HepG2 (cell line): ENCODE measurements around the gene DPH2. TPM values are rescaled to one million over a fixed set of nuclear protein-coding genes. Genes with fewer than 3 reads are reported as not detected.

Experiments used
- ATAC-seq: fragments of 200-7000 bp; cut with Tn5 transposase; 3 replicates; pipeline ENCODE4 v1.9.1; 2020; ENCODE audit warnings: mild to moderate bottlenecking, moderate library complexity
- BruUV-seq: library from RNA; stranded (reverse); fragments of 400-500 nt; replicated peaks from 2 replicates; lab custom pipeline; 2021; lab: Mats Ljungman, UMichigan
- CTCF ChIA-PET: fragments of 300-600 bp; formaldehyde crosslinking; extraction: SDS; loops from one replicate; lab custom pipeline; 2021; ENCODE audit warnings: low total read pairs, inconsistent platforms, low intra/inter-chr PET ratio; lab: Yijun Ruan, JAX
- POLR2A ChIA-PET: fragments of 350-600 bp; sonication (Branson Sonifier 250); formaldehyde crosslinking; loops from one replicate; lab custom pipeline; 2020; ENCODE audit warnings: antibody characterized with exemption, inconsistent platforms; lab: Yijun Ruan, JAX
- DNase-seq: peaks from one replicate; pipeline ENCODE4 v3.0.0-alpha.2; 2015; ENCODE audit warnings: low spot score
- FAIRE-seq: peaks from 3 replicates; lab custom pipeline; 2011; peaks lifted over from hg19 to GRCh38; lab: Jason Lieb, UNC
- H2AFZ ChIP-seq: one replicate; pipeline ENCODE4 v1.6.1; 2011; ENCODE audit warnings: low read length, inconsistent platforms
- H3K27ac ChIP-seq: fragments of 300-600 bp; 3 replicates; pipeline ENCODE4 v1.8.0; 2011; ENCODE audit warnings: mixed run types, mild to moderate bottlenecking, mixed read lengths, low read length, inconsistent platforms; ENCODE audit not compliant: insufficient read depth; ENCODE audit errors: extremely low read length
- H3K27me3 ChIP-seq, 2 experiments: fragments of 200-600 bp in 1 of 2; 2 replicates in 1 of 2; 3 replicates in 1 of 2; pipeline versions ENCODE4 v1.6.0 to v1.8.0; 2011; ENCODE audit warnings: low read length in 2 of 2, mild to moderate bottlenecking in 2 of 2, moderate library complexity in 2 of 2, inconsistent platforms in 1 of 2; ENCODE audit not compliant: insufficient read depth in 2 of 2, control insufficient read depth in 1 of 2
- H3K36me3 ChIP-seq, 2 experiments: fragments of 200-600 bp in 1 of 2; replicated peaks in 1 of 2; 2 replicates in 1 of 2; 3 replicates in 1 of 2; pipeline versions ENCODE4 v1.5.1 to v1.8.0; 2011; ENCODE audit warnings: low read length in 2 of 2, inconsistent platforms in 1 of 2; ENCODE audit not compliant: insufficient read depth in 2 of 2, control insufficient read depth in 1 of 2
- H3K4me1 ChIP-seq: 2 replicates; pipeline ENCODE4 v1.5.1; 2012; ENCODE audit warnings: low read length, inconsistent platforms; ENCODE audit not compliant: insufficient read depth
- H3K4me2 ChIP-seq: 2 replicates; pipeline ENCODE4 v1.6.0; 2011; ENCODE audit warnings: low read depth, low read length, inconsistent platforms
- H3K4me3 ChIP-seq, 3 experiments: fragments of 200-600 bp in 1 of 3; sonication (generic), shearing (Covaris generic) in 1 of 3; replicated peaks in 1 of 3; 2 replicates each; pipeline ENCODE4 v1.5.1; 2011 to 2016; ENCODE audit warnings: low read length in 3 of 3, inconsistent platforms in 2 of 3, low read depth in 2 of 3, mild to moderate bottlenecking in 2 of 3, control low read depth in 1 of 3, mixed read lengths in 1 of 3; ENCODE audit not compliant: insufficient read depth in 1 of 3
- H3K79me2 ChIP-seq: one replicate; pipeline ENCODE4 v1.6.1; 2011; ENCODE audit warnings: low read length, inconsistent platforms; ENCODE audit not compliant: insufficient read depth
- H3K9ac ChIP-seq: 2 replicates; pipeline ENCODE4 v1.6.0; 2011; ENCODE audit warnings: mild to moderate bottlenecking, low read depth, low read length, inconsistent platforms; ENCODE audit not compliant: insufficient read depth
- H3K9me3 ChIP-seq: 2 replicates; pipeline ENCODE4 v1.5.1; 2012; ENCODE audit warnings: mild to moderate bottlenecking, low read length
- H4K20me1 ChIP-seq: 2 replicates; pipeline ENCODE4 v1.6.0; 2011; ENCODE audit warnings: inconsistent platforms, mild to moderate bottlenecking, low read length, moderate library complexity; ENCODE audit not compliant: insufficient read depth
- CREM ChIP-seq, 2 experiments: sonication (generic) in 1 of 2; formaldehyde crosslinking in 1 of 2; IDR thresholded peaks; 2 replicates each; pipeline versions ENCODE4 v1.4.0 to v1.6.1; 2016 to 2020; ENCODE audit warnings: antibody characterized with exemption in 1 of 2, mild to moderate bottlenecking in 1 of 2, missing genetic modification reagents in 1 of 2
- HMGA1 ChIP-seq: sonication (generic); formaldehyde crosslinking; conservative IDR thresholded peaks from 2 replicates; pipeline ENCODE4 v1.4.0; 2020; ENCODE audit warnings: missing genetic modification reagents
- HNRNPL ChIP-seq: fragments of 200-400 bp; formaldehyde crosslinking; IDR thresholded peaks from 2 replicates; pipeline ENCODE4 v1.6.1; 2017; ENCODE audit warnings: mild to moderate bottlenecking, low read depth, low read length
- MBNL3 ChIP-seq: fragments of 250-450 bp; sonication (Bioruptor Pico); conservative IDR thresholded peaks from 2 replicates; pipeline ENCODE4 v1.8.0; 2022; ENCODE audit warnings: mild to moderate bottlenecking, inconsistent platforms
- NFE2L1 ChIP-seq: sonication (generic); formaldehyde crosslinking; IDR thresholded peaks from 2 replicates; pipeline ENCODE4 v1.4.0; 2020; ENCODE audit warnings: missing genetic modification reagents, mild to moderate bottlenecking, borderline replicate concordance
- NFYC ChIP-seq: IDR thresholded peaks from 2 replicates; pipeline ENCODE4 v1.6.1; 2016; ENCODE audit warnings: missing genetic modification reagents, missing compliant biosample characterization
- NONO ChIP-seq, 2 experiments: fragments of 450-650 bp in 1 of 2; sonication (generic) in 1 of 2; formaldehyde crosslinking in 1 of 2; IDR thresholded peaks in 1 of 2; conservative IDR thresholded peaks in 1 of 2; 2 replicates each; pipeline versions ENCODE4 v1.6.1 to v1.8.0; 2017 to 2022; ENCODE audit warnings: mild to moderate bottlenecking in 1 of 2, missing genetic modification reagents in 1 of 2, moderate library complexity in 1 of 2
- PPARG ChIP-seq: conservative IDR thresholded peaks from 2 replicates; pipeline ENCODE4 v1.6.1; 2016; ENCODE audit warnings: missing biosample characterization, missing genetic modification reagents
- ZFP41 ChIP-seq: sonication (generic); formaldehyde crosslinking; IDR thresholded peaks from 2 replicates; pipeline ENCODE4 v1.4.0; 2020; ENCODE audit warnings: mild to moderate bottlenecking, missing genetic modification reagents, borderline replicate concordance
- ZNF766 ChIP-seq: sonication (generic); formaldehyde crosslinking; IDR thresholded peaks from 2 replicates; pipeline ENCODE4 v1.5.0; 2020; ENCODE audit warnings: missing genetic modification reagents, borderline replicate concordance
- ZNF775 ChIP-seq: sonication (generic); formaldehyde crosslinking; IDR thresholded peaks from 2 replicates; pipeline ENCODE4 v1.4.0; 2020; ENCODE audit warnings: missing genetic modification reagents, mild to moderate bottlenecking, moderate library complexity, borderline replicate concordance
- WGBS: methylation state at CpG from one replicate; pipeline ENCODE4 v1.1.6; 2017; ENCODE audit warnings: low lambda C conversion rate; 5-methylcytosine and 5-hydroxymethylcytosine counted together
- in situ Hi-C: cut with HindIII; loops from 2 replicates; pipeline ENCODE4 v1.10.0; 2017; ENCODE audit warnings: low pct_unique_long_range_greater_than_20kb; ENCODE audit not compliant: extremely low pct_ligation_motif_present
- intact Hi-C: fragments of 100-400 bp; cut with micrococcal nuclease; formaldehyde crosslinking; loops from one replicate; pipeline ENCODE4 v1.10.0; 2022; ENCODE audit not compliant: unreplicated experiment
- polyA plus RNA-seq, 8 experiments: library from polyadenylated mRNA; depleted of rRNA in 3 of 8; stranded (reverse) in 7 of 8; unstranded in 1 of 8; fragments of >200 nt; fragmentation: Illumina TruSeq in 4 of 8; extraction: Trizol in 4 of 8; gene quantifications; 2 replicates each; pipeline versions ENCODE4 v1.2.1 to v1.2.3, GENCODE V29; 2011 to 2016; ENCODE audit warnings: low read depth in 4 of 8, missing spikeins in 1 of 8, mixed read lengths in 1 of 8; ENCODE audit not compliant: insufficient read depth in 1 of 8
- total RNA-seq, 5 experiments: library from RNA; depleted of rRNA; stranded (reverse); fragments of >200 nt; fragmentation: Illumina TruSeq; extraction: Trizol; gene quantifications; 2 replicates each; pipeline ENCODE4 v1.2.3, GENCODE V29; 2016; ENCODE audit warnings: low read depth in 1 of 5
- TF ChIP-seq, protein P1 (sequence below): sonication (generic); formaldehyde crosslinking; IDR thresholded peaks from 2 replicates; pipeline ENCODE4 v1.8.0; 2022; ENCODE audit warnings: missing genetic modification reagents, mild to moderate bottlenecking, inconsistent platforms, borderline replicate concordance
- TF ChIP-seq, protein P2 (sequence below): sonication (generic); formaldehyde crosslinking; IDR thresholded peaks from 2 replicates; pipeline ENCODE4 v1.4.0; 2020; ENCODE audit warnings: missing genetic modification reagents, borderline replicate concordance
- TF ChIP-seq, protein P3 (sequence below): sonication (generic); formaldehyde crosslinking; IDR thresholded peaks from 2 replicates; pipeline ENCODE4 v1.5.1; 2020; ENCODE audit warnings: mild to moderate bottlenecking, missing genetic modification reagents, moderate library complexity

DPH2 gene
- total and polyA plus RNA-seq, 2 of the 13 experiments (the other 11 are each of a cell fraction or from before 2014, with no cell fraction given) = 32.2 to 38.3 TPM

- no peak for FAIRE-seq
- no TSS peak for BruUV-seq
- Histone ChIP-seq H3K36me3 (peaks cover 1 to 2% of the 10 kb centered on the region in 2 experiments; a peak in 2 of 5 replicates), H3K27ac (no peak overlapping the region), H2AFZ (no peak overlapping the region), H3K9me3 (no peaks in the 10 kb centered on the region), H3K4me2 (peak overlapping the region; percentile 75; the same call in 1 of the 2 replicates), H3K9ac (no peak overlapping the region), H3K4me1 (peaks cover 31% of the 10 kb centered on the region), H3K27me3 (no peaks in the 10 kb centered on the region), H3K79me2 (peaks cover 25% of the 10 kb centered on the region), H4K20me1 (peaks cover 3% of the 10 kb centered on the region; the same call in 1 of the 2 replicates), H3K4me3 (peak overlapping the region in 2 of 3 experiments; percentile 91 to 94; a peak in 3 of 6 replicates)
- DNase-seq = no peak
- intact Hi-C loops = no loop called here
- CTCF ChIA-PET = no interaction called here
- TF ChIP-seq, protein P1, sequence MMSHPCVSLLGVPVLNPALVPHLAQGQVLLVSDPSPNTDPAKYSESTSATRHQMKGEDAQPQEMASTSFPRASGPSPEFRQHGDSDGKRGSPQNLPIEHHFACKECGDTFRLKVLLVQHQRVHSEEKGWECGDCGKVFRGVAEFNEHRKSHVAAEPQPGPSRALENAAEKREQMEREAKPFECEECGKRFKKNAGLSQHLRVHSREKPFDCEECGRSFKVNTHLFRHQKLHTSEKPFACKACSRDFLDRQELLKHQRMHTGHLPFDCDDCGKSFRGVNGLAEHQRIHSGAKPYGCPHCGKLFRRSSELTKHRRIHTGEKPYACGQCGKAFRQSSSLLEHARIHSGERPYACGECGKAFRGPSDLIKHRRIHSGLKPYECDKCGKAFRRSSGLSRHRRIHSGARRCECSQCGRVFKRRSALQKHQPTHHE (CRISPR knock-in tag) = no peak
- TF ChIP-seq NFE2L1 = no peak
- TF ChIP-seq NFYC = no peak
- TF ChIP-seq, protein P2, sequence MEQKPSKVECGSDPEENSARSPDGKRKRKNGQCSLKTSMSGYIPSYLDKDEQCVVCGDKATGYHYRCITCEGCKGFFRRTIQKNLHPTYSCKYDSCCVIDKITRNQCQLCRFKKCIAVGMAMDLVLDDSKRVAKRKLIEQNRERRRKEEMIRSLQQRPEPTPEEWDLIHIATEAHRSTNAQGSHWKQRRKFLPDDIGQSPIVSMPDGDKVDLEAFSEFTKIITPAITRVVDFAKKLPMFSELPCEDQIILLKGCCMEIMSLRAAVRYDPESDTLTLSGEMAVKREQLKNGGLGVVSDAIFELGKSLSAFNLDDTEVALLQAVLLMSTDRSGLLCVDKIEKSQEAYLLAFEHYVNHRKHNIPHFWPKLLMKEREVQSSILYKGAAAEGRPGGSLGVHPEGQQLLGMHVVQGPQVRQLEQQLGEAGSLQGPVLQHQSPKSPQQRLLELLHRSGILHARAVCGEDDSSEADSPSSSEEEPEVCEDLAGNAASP = no peak
- TF ChIP-seq HMGA1 (CRISPR knock-in tag) = no peak
- TF ChIP-seq, protein P3, sequence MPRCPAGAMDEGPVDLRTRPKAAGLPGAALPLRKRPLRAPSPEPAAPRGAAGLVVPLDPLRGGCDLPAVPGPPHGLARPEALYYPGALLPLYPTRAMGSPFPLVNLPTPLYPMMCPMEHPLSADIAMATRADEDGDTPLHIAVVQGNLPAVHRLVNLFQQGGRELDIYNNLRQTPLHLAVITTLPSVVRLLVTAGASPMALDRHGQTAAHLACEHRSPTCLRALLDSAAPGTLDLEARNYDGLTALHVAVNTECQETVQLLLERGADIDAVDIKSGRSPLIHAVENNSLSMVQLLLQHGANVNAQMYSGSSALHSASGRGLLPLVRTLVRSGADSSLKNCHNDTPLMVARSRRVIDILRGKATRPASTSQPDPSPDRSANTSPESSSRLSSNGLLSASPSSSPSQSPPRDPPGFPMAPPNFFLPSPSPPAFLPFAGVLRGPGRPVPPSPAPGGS (CRISPR knock-in tag) = no peak
- no peak for TF ChIP-seq ZNF766 (CRISPR knock-in tag)
- TF ChIP-seq HNRNPL = no peak
- TF ChIP-seq PPARG (CRISPR knock-in tag) = no peak
- TF ChIP-seq NONO (IDR thresholded peaks at IDR 0.05) = no peak
- TF ChIP-seq NONO (CRISPR knock-in tag; conservative IDR thresholded peaks at IDR 0.05) = no peak
- TF ChIP-seq MBNL3 (CRISPR knock-in tag) = no peak
- no peak for TF ChIP-seq CREM (IDR thresholded peaks at IDR 0.05)
- no peak for TF ChIP-seq CREM (CRISPR knock-in tag; IDR thresholded peaks at IDR 0.05)
- no peak for TF ChIP-seq ZFP41 (CRISPR knock-in tag)
- TF ChIP-seq ZNF775 = no peak
- no peak for ATAC-seq
- in situ Hi-C loops = no loop called here
- POLR2A ChIA-PET = interaction anchor here (1.9 kb wide), 1 partner anchor 24 kb away, joined by 10 read pairs; the partner anchor contains the start of gene IPO13
- WGBS = 97% methylated on average over 14 of the region's 17 CpGs
Measured at GRCh38 chr1:43971336-43971980, 1.6 kb downstream of the DPH2 start.
